ENCODE data around the gene PEX5L. TPM values are rescaled to one million over a fixed set of nuclear protein-coding genes. Genes with fewer than 3 reads are reported as not detected.
"Not testable (repeated sequence)": the region's sequence is repeated elsewhere in the genome, so short reads cannot be mapped to it uniquely, and the experiment has no call there.

The PEX5L gene
- total RNA-seq, 1 donor from 2014 or later, result not detected

DNA sequence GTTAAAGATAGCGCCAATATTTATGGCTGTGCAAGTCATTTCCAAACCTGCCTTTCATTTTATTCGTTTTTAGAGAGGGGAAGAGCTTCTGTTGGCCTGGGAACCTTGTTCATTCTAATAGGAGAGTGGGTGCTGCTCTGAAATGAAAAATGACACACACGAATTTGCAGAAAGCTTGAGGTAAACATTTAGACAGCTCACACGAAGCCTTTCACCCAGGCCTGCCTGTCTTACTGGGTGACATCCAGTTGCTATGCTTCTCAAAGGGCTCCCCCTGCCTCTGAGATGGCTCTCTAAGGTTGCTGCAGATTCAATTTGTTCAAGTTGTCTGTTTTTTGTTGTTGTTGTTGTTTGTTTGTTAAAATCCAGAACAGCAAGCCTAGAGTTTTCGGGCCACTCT, 18.2 kb downstream of the PEX5L start:
- H3K4me3 Mint-ChIP-seq, result no peak overlapping the region
- ChIA-PET CTCF (no interaction called here), POLR2A (no interaction called here)
- H3K27me3 Mint-ChIP-seq, result no peaks in the 10 kb centered on the region
- H3K4me1 Mint-ChIP-seq, result no peaks in the 10 kb centered on the region
- DNase-seq (no peak), ATAC-seq (ENCODE audit: low read depth) (no peak)
- H3K36me3 Mint-ChIP-seq (ENCODE audit: low read depth), result no peaks in the 10 kb centered on the region
- intact Hi-C loops (cut with micrococcal nuclease), result no loop called here
- H3K27ac Mint-ChIP-seq, result no peak overlapping the region
- H3K9me3 Mint-ChIP-seq, result no peaks in the 10 kb centered on the region
- TF ChIP-seq, protein P1, sequence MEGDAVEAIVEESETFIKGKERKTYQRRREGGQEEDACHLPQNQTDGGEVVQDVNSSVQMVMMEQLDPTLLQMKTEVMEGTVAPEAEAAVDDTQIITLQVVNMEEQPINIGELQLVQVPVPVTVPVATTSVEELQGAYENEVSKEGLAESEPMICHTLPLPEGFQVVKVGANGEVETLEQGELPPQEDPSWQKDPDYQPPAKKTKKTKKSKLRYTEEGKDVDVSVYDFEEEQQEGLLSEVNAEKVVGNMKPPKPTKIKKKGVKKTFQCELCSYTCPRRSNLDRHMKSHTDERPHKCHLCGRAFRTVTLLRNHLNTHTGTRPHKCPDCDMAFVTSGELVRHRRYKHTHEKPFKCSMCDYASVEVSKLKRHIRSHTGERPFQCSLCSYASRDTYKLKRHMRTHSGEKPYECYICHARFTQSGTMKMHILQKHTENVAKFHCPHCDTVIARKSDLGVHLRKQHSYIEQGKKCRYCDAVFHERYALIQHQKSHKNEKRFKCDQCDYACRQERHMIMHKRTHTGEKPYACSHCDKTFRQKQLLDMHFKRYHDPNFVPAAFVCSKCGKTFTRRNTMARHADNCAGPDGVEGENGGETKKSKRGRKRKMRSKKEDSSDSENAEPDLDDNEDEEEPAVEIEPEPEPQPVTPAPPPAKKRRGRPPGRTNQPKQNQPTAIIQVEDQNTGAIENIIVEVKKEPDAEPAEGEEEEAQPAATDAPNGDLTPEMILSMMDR (IDR thresholded peaks at IDR 0.05), result no peak

DNA sequence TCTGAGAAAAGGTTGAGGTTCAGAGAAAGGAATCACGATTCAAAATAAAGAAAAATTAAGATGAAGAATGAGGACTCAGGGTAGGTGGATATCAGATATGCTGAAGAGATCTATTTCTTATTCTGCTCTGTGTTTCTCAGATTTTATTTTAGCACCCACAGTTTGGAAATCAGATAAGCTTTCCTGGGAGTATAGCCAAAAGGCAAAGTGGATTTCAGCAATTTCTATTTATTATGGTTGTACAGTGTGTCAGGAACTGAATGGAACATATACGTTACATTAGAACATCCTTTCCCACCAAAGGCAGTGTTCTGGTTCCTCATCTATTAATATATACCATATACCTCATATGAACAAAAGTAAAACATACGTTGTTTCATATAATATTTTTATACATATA, 18.9 kb downstream of the PEX5L start:
- Mint-ChIP-seq H3K9me3 (no peaks in the 10 kb centered on the region), H3K4me1 (no peaks in the 10 kb centered on the region), H3K4me3 (no peak overlapping the region), H3K27me3 (no peaks in the 10 kb centered on the region), H3K36me3 (ENCODE audit: low read depth) (no peaks in the 10 kb centered on the region), H3K27ac (no peak overlapping the region)
- ATAC-seq (ENCODE audit: low read depth) (no peak), DNase-seq (no peak)
- ChIA-PET POLR2A (no interaction called here), CTCF (no interaction called here)
- intact Hi-C loops (cut with micrococcal nuclease), result no loop called here
- TF ChIP-seq, protein P1 (IDR thresholded peaks at IDR 0.05), result no peak

DNA sequence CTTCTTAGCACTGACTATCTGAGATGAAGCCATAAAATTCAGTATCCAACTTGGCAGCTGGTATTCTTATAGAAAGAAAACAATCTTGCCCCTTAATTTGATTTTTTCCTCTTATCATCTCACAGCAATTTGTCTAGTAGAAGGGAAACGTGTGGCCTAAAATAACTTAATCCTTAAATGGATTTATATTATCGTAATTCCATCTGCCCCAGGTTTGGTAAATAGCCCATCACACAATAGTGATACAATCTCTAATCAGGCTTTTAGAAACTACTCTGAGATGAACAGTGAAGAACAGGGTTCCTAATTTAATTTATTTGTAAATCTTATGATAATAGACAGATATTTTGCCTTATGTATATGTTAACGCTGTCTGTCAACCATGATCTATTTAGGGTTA, 24.8 kb downstream of the PEX5L start:
- H3K4me1 Mint-ChIP-seq, result no peaks in the 10 kb centered on the region
- TF ChIP-seq, protein P1 (IDR thresholded peaks at IDR 0.05), result no peak
- H3K4me3 Mint-ChIP-seq, result no peak overlapping the region
- H3K27ac Mint-ChIP-seq, result no peak overlapping the region
- intact Hi-C loops (cut with micrococcal nuclease), result no loop called here
- ATAC-seq (ENCODE audit: low read depth) (no peak), DNase-seq (no peak)
- no peaks in the 10 kb centered on the region for H3K27me3 Mint-ChIP-seq
- POLR2A ChIA-PET, result no interaction called here
- CTCF ChIA-PET, result no interaction called here
- no peaks in the 10 kb centered on the region for H3K36me3 Mint-ChIP-seq (ENCODE audit: low read depth)
- peaks cover 15% of the 10 kb centered on the region for H3K9me3 Mint-ChIP-seq

DNA sequence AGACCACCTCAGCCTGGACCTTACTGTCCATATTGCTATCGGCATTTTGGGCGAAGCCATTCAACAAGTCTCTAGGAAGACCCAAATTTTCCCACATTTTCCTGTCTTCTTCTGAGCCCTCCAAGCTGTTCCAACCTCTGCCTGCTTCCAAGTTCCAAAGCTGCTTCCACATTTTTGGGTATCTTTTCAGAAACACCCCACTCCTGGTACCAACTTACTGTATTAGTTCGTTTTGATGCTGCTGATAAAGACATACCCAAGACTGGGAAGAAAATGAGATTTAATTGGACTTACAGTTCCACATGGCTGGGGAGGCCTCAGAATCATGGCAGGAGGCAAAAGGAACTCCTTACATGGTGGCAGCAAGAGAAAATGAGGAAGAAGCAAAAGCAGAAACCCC, 28.4 kb downstream of the PEX5L start:
- intact Hi-C loops (cut with micrococcal nuclease); H3K27me3 Mint-ChIP-seq; H3K4me1 Mint-ChIP-seq; H3K4me3 Mint-ChIP-seq; POLR2A ChIA-PET; ATAC-seq (ENCODE audit: low read depth); CTCF ChIA-PET; H3K36me3 Mint-ChIP-seq (ENCODE audit: low read depth); DNase-seq; H3K27ac Mint-ChIP-seq: not testable (repeated sequence)
- H3K9me3 Mint-ChIP-seq, result peaks cover 18% of the 10 kb centered on the region

DNA sequence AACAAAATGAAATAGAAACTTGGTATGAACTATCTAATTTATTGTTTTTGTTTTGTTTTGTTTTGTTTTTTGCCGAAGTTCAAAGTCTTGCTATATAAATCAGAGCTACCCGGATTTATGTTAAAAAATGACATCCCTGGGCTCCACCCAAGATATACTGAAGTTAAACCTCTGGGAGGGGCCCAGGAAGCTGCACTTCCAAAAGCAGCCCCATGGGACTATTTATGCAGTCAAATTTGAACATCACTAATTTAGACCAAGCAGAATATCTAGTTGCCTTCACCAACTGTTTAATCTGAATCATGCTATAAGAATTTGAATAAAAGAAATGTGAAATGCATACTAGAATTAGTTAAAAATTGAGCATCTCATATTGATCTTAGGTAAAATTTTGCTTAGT, 32.2 kb downstream of the PEX5L start:
- ATAC-seq (ENCODE audit: low read depth), result no peak
- peaks cover 13% of the 10 kb centered on the region for H3K9me3 Mint-ChIP-seq
- H3K4me3 Mint-ChIP-seq, result no peak overlapping the region
- no peak overlapping the region for H3K27ac Mint-ChIP-seq
- intact Hi-C loops (cut with micrococcal nuclease), result no loop called here
- no peak for DNase-seq
- no peaks in the 10 kb centered on the region for H3K27me3 Mint-ChIP-seq
- POLR2A ChIA-PET, result no interaction called here
- CTCF ChIA-PET, result no interaction called here
- no peaks in the 10 kb centered on the region for H3K36me3 Mint-ChIP-seq (ENCODE audit: low read depth)
- TF ChIP-seq, protein P1 (IDR thresholded peaks at IDR 0.05), result no peak
- no peaks in the 10 kb centered on the region for H3K4me1 Mint-ChIP-seq

DNA sequence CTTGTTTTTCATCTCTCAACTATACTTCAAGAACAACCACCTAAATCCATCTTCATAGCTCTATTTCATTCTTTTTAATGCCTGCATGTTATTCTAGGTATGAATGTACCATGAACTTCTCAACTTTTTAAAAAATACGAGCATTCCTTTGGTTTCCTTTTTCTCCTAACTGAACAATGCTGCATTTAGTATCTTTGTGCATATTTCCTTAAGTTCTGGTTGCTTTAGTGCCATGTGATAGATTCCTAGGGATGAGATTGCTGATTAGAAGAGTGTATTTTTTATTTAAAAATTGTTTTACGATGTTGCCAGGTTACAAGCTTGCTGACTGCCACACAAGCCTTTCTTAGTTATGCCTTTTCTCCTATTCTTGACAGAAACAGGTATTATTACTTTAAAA, 34.7 kb downstream of the PEX5L start:
- TF ChIP-seq, protein P1 (IDR thresholded peaks at IDR 0.05), result no peak
- ChIA-PET POLR2A (no interaction called here), CTCF (no interaction called here)
- Mint-ChIP-seq H3K4me1 (no peaks in the 10 kb centered on the region), H3K27me3 (no peaks in the 10 kb centered on the region), H3K4me3 (no peak overlapping the region), H3K9me3 (peaks cover 3% of the 10 kb centered on the region), H3K27ac (no peak overlapping the region), H3K36me3 (ENCODE audit: low read depth) (no peaks in the 10 kb centered on the region)
- intact Hi-C loops (cut with micrococcal nuclease), result no loop called here
- DNase-seq, result no peak
- ATAC-seq (ENCODE audit: low read depth), result no peak
